ENCODE results near the gene FILIP1L.

FILIP1L gene

GRCh38 chr3:99952306-99952705, 162.0 kb downstream of the FILIP1L start:
- intact Hi-C loops (cut with DNase I; ENCODE audit: low total_unique reads): no loop called here
- no peaks in the 10 kb centered on the region for H3K9me3 ChIP-seq
- no peak for DNase-seq
- TF ChIP-seq, protein P1, sequence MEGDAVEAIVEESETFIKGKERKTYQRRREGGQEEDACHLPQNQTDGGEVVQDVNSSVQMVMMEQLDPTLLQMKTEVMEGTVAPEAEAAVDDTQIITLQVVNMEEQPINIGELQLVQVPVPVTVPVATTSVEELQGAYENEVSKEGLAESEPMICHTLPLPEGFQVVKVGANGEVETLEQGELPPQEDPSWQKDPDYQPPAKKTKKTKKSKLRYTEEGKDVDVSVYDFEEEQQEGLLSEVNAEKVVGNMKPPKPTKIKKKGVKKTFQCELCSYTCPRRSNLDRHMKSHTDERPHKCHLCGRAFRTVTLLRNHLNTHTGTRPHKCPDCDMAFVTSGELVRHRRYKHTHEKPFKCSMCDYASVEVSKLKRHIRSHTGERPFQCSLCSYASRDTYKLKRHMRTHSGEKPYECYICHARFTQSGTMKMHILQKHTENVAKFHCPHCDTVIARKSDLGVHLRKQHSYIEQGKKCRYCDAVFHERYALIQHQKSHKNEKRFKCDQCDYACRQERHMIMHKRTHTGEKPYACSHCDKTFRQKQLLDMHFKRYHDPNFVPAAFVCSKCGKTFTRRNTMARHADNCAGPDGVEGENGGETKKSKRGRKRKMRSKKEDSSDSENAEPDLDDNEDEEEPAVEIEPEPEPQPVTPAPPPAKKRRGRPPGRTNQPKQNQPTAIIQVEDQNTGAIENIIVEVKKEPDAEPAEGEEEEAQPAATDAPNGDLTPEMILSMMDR (IDR thresholded peaks at IDR 0.05): no peak
- H3K27me3 ChIP-seq: no peaks in the 10 kb centered on the region
- H3K27ac ChIP-seq: no peak overlapping the region
- no peaks in the 10 kb centered on the region for H3K36me3 ChIP-seq
- no peak overlapping the region for H3K4me3 ChIP-seq
- peaks cover 0 to 55% (median 11%) of the 10 kb centered on the region in 4 donors for H3K4me1 ChIP-seq

DNA sequence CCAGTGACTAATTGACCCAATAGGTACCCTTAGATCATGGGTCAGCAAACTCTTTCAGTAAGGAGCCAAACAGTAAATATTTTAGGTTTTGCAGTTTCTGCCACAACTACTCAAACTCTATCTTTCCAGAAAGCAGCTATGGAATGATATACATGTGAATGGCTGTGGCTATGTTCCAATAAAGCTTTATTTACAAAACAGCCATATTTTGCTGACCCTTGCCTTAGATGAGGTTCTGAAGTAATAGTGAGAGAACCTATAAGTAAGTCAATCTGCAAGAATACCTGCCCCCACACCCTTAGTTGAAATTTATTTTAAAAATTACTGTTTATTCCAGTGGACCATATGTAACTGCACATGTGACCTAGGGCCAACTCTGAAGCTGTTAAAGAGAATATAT, 162.6 kb downstream of the FILIP1L start:
- Histone ChIP-seq H3K36me3 (no peaks in the 10 kb centered on the region), H3K27me3 (no peaks in the 10 kb centered on the region), H3K9me3 (no peaks in the 10 kb centered on the region), H3K4me3 (no peak overlapping the region), H3K27ac (no peak overlapping the region), H3K4me1 (peaks cover 0 to 49% (median 11%) of the 10 kb centered on the region in 4 donors)
- intact Hi-C loops (cut with DNase I; ENCODE audit: low total_unique reads): no loop called here
- DNase-seq: no peak
- TF ChIP-seq, protein P1 (IDR thresholded peaks at IDR 0.05): no peak

GRCh38 chr3:99950921-99951320, 163.4 kb downstream of the FILIP1L start:
- no peaks in the 10 kb centered on the region for H3K27me3 ChIP-seq
- no peaks in the 10 kb centered on the region for H3K36me3 ChIP-seq
- TF ChIP-seq, protein P1 (IDR thresholded peaks at IDR 0.05): no peak
- H3K27ac ChIP-seq: peak overlapping the region in 1 of 2 donors; percentile 48
- no peaks in the 10 kb centered on the region for H3K9me3 ChIP-seq
- peaks cover 0 to 55% (median 13%) of the 10 kb centered on the region in 4 donors for H3K4me1 ChIP-seq
- H3K4me3 ChIP-seq: no peak overlapping the region
- intact Hi-C loops (cut with DNase I; ENCODE audit: low total_unique reads): no loop called here
- DNase-seq: no peak

DNA sequence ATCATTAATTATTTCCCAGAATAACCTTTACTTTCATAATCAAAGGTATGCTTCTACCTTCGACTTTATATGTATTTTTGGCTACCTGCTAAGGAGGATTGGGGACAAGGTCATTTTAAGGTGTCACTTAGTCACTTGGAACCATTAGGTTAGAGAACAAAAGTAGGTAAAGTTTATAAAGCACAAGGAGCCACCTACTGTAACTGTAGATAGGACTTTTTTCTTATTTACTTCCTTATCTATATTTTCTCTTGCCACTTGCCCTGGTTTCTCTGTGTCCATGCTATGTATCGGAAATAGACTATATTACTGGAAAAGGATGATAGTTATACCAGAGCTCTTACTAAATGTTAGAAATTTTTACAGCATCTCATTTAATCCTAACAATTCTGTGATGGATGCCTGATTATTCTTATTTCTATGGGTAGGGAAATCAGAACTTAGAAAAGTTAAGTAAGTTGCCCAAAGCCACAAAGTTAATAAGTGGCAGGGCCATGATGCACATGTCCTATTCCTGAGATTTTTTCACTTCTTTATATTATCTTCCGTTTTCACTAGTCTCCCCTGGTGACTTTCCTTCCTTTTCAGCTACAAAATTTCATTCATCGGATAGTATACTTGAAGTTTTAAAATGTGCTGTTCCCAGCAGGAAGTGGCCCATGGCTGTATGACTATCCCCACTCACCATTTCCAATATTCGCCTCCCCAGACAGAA, 164.2 kb downstream of the FILIP1L start:
- Histone ChIP-seq H3K4me1 (peaks cover 0 to 63% (median 21%) of the 10 kb centered on the region in 4 donors), H3K4me3 (no peak overlapping the region), H3K27ac (peak overlapping the region; percentile 6 to 48), H3K9me3 (no peaks in the 10 kb centered on the region), H3K27me3 (no peaks in the 10 kb centered on the region), H3K36me3 (no peaks in the 10 kb centered on the region)
- intact Hi-C loops (cut with DNase I; ENCODE audit: low total_unique reads): no loop called here
- TF ChIP-seq, protein P1 (IDR thresholded peaks at IDR 0.05): no peak
- no peak for DNase-seq

GRCh38 chr3:99948467-99949089, 165.7 kb downstream of the FILIP1L start:
- TF ChIP-seq, protein P1 (IDR thresholded peaks at IDR 0.05): no peak
- DNase-seq: no peak
- Histone ChIP-seq H3K27me3 (no peaks in the 10 kb centered on the region), H3K9me3 (no peaks in the 10 kb centered on the region), H3K36me3 (no peaks in the 10 kb centered on the region), H3K4me1 (peaks cover 0 to 71% (median 34%) of the 10 kb centered on the region in 4 donors), H3K4me3 (no peak overlapping the region), H3K27ac (peak overlapping the region; percentile 33 to 48)
- intact Hi-C loops (cut with DNase I; ENCODE audit: low total_unique reads): no loop called here
